Trophoblast cell (in vitro differentiated cells and primary cell): ENCODE measurements around the gene DCP1B.

Source experiments
- DNase-seq, 2 donors: peaks; one replicate each; pipeline ENCODE4 v3.0.0-alpha.2; 2016
- H2AFZ ChIP-seq: 2 replicates; pipeline ENCODE4 v1.6.1; 2013; ENCODE audit warnings: low read length, moderate library complexity, mild to moderate bottlenecking; ENCODE audit not compliant: insufficient read depth, poor library complexity
- H2AK5ac ChIP-seq: 2 replicates; pipeline ENCODE4 v1.6.1; 2013; ENCODE audit warnings: mild to moderate bottlenecking, low read length
- H2BK120ac ChIP-seq: 2 replicates; pipeline ENCODE4 v1.6.1; 2013; ENCODE audit warnings: low read length, mild to moderate bottlenecking, moderate library complexity; ENCODE audit not compliant: insufficient read depth, poor library complexity
- H2BK12ac ChIP-seq: 2 replicates; pipeline ENCODE4 v1.6.1; 2013; ENCODE audit warnings: mild to moderate bottlenecking, low read length, moderate library complexity
- H2BK5ac ChIP-seq: 2 replicates; pipeline ENCODE4 v1.6.1; 2013; ENCODE audit warnings: low read length, low read depth, moderate library complexity, mild to moderate bottlenecking; ENCODE audit not compliant: poor library complexity
- H3K14ac ChIP-seq: 2 replicates; pipeline ENCODE4 v1.6.1; 2013; ENCODE audit warnings: mild to moderate bottlenecking, low read length
- H3K18ac ChIP-seq: 2 replicates; pipeline ENCODE4 v1.6.1; 2013; ENCODE audit warnings: mild to moderate bottlenecking, low read length
- H3K23ac ChIP-seq: 2 replicates; pipeline ENCODE4 v1.6.1; 2013; ENCODE audit warnings: low read length
- H3K27ac ChIP-seq: 2 replicates; pipeline ENCODE4 v1.5.1; 2013; ENCODE audit warnings: low read depth, mild to moderate bottlenecking, inconsistent platforms, low read length, moderate library complexity
- H3K27me3 ChIP-seq: 2 replicates; pipeline ENCODE4 v1.6.1; 2013; ENCODE audit warnings: inconsistent platforms, mild to moderate bottlenecking, low read length, moderate library complexity; ENCODE audit not compliant: insufficient read depth
- H3K36me3 ChIP-seq, 2 experiments: 1 replicate in 1 of 2; 2 replicates in 1 of 2; pipeline ENCODE4 v1.6.1; 2013; ENCODE audit warnings: low read length in 2 of 2, mild to moderate bottlenecking in 2 of 2, moderate library complexity in 1 of 2; ENCODE audit not compliant: insufficient read depth in 2 of 2, control insufficient read depth in 1 of 2
- H3K4ac ChIP-seq: 2 replicates; pipeline ENCODE4 v1.6.1; 2013; ENCODE audit warnings: low read depth, mild to moderate bottlenecking, low read length, moderate library complexity
- H3K4me1 ChIP-seq, 2 experiments: 1 replicate in 1 of 2; 2 replicates in 1 of 2; pipeline ENCODE4 v1.6.1; 2013; ENCODE audit warnings: low read length in 2 of 2, mild to moderate bottlenecking in 2 of 2, moderate library complexity in 1 of 2; ENCODE audit not compliant: insufficient read depth in 2 of 2, control insufficient read depth in 1 of 2
- H3K4me2 ChIP-seq: 2 replicates; pipeline ENCODE4 v1.6.1; 2013; ENCODE audit warnings: inconsistent platforms, mild to moderate bottlenecking, low read length, moderate library complexity
- H3K4me3 ChIP-seq: 2 replicates; pipeline ENCODE4 v1.5.1; 2013; ENCODE audit warnings: mild to moderate bottlenecking, low read depth, low read length, inconsistent platforms
- H3K79me1 ChIP-seq: one replicate; pipeline ENCODE4 v1.6.1; 2013; ENCODE audit warnings: low read length
- H3K79me2 ChIP-seq: 2 replicates; pipeline ENCODE4 v1.6.1; 2013; ENCODE audit warnings: low read length, mild to moderate bottlenecking; ENCODE audit not compliant: control insufficient read depth, insufficient read depth, poor library complexity
- H3K9ac ChIP-seq: 2 replicates; pipeline ENCODE4 v1.6.1; 2013; ENCODE audit warnings: mild to moderate bottlenecking, low read length
- H3K9me3 ChIP-seq: 2 replicates; pipeline ENCODE4 v1.6.1; 2013; ENCODE audit warnings: low read depth, mild to moderate bottlenecking, control low read depth, inconsistent platforms, low read length; ENCODE audit not compliant: insufficient read depth
- H4K12ac ChIP-seq: 2 replicates; pipeline ENCODE4 v1.6.1; 2013; ENCODE audit warnings: low read depth, mild to moderate bottlenecking, low read length, moderate library complexity
- H4K8ac ChIP-seq: 2 replicates; pipeline ENCODE4 v1.6.1; 2013; ENCODE audit warnings: low read depth, mild to moderate bottlenecking, low read length, moderate library complexity
- H4K91ac ChIP-seq: one replicate; pipeline ENCODE4 v1.6.1; 2013; ENCODE audit warnings: low read depth, mild to moderate bottlenecking, low read length, moderate library complexity
- WGBS: extraction: QIAGEN DNeasy Blood & Tissue Kit; methylation state at CpG from one replicate; pipeline ENCODE4 v1.1.7; 2013; ENCODE audit warnings: missing lambda C conversion rate; ENCODE audit not compliant: insufficient read length, insufficient coverage; ENCODE audit errors: extremely low coverage; 5-methylcytosine and 5-hydroxymethylcytosine counted together

The DCP1B gene

DNA sequence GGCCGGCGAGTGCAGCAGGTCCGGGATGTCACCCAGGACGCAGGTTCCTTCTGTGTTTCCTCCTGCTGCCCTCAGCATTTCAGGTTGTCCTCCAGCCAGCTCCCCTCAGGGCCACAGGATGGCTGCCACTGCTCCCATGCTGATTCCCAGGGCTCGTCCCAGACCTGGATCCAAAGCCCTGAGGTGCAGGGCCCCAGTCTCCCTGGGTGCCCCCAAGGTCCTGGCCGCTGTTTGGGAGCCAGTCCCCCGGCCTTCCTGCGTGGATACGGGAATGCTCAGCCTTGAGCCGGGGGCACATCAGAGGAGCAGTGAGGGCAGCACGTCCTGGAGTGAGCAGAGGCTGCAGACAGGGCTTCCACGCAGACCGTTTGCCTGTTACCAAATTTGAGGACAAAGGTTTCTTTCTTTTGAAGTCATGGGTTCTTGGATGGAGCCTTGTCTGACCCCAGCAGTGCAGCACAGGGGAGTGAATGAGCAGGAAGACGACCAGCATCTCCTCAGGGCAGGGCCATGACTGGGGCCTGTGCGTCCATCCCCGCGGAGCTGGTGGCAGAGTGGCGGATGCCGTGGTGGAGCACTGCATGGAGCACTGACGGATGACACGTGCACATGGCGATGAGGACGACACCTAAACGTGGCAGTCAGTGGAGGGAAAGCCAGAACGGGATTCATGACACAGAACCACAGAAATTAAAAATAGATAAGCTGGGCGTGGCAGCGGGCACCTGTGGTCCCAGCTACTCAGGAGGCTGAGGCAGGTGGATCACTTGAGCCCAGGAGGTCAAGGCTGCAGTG is 73.3 kb downstream of the DCP1B start:
- H3K4me2 ChIP-seq: no peak overlapping the region
- H2BK12ac ChIP-seq: no peak overlapping the region
- H3K18ac ChIP-seq: no peak overlapping the region
- H3K79me1 ChIP-seq: no peaks in the 10 kb centered on the region
- no peak overlapping the region for H3K4ac ChIP-seq
- no peak overlapping the region for H4K91ac ChIP-seq
- H3K4me1 ChIP-seq: peaks cover 3 to 7% of the 10 kb centered on the region in 2 experiments
- no peak overlapping the region for H3K27ac ChIP-seq
- H3K9me3 ChIP-seq: peaks cover 2% of the 10 kb centered on the region
- no peak for DNase-seq
- no peak overlapping the region for H2AK5ac ChIP-seq
- WGBS: no CpG with 5 or more reads among the region's 27 CpGs
- no peak overlapping the region for H3K14ac ChIP-seq
- H3K36me3 ChIP-seq: no peaks in the 10 kb centered on the region
- no peaks in the 10 kb centered on the region for H3K79me2 ChIP-seq
- H4K8ac ChIP-seq: no peak overlapping the region
- no peak overlapping the region for H3K4me3 ChIP-seq
- H4K12ac ChIP-seq: no peak overlapping the region
- H2BK5ac ChIP-seq: no peak overlapping the region
- no peak overlapping the region for H2AFZ ChIP-seq
- H2BK120ac ChIP-seq: no peak overlapping the region
- no peak overlapping the region for H3K23ac ChIP-seq
- H3K27me3 ChIP-seq: no peaks in the 10 kb centered on the region
- H3K9ac ChIP-seq: no peak overlapping the region

GRCh38 chr12:1929985-1930802 is 74.1 kb downstream of the DCP1B start:
- H2AFZ ChIP-seq: no peak overlapping the region
- peaks cover 3 to 7% of the 10 kb centered on the region in 2 experiments for H3K4me1 ChIP-seq
- no peaks in the 10 kb centered on the region for H3K36me3 ChIP-seq
- no peak overlapping the region for H4K8ac ChIP-seq
- no peak overlapping the region for H3K23ac ChIP-seq
- H3K4ac ChIP-seq: no peak overlapping the region
- peaks cover 2% of the 10 kb centered on the region for H3K9me3 ChIP-seq
- H2AK5ac ChIP-seq: no peak overlapping the region
- no peak overlapping the region for H4K91ac ChIP-seq
- no peak overlapping the region for H2BK5ac ChIP-seq
- no peaks in the 10 kb centered on the region for H3K79me1 ChIP-seq
- no peak overlapping the region for H4K12ac ChIP-seq
- H3K4me3 ChIP-seq: no peak overlapping the region
- H3K79me2 ChIP-seq: no peaks in the 10 kb centered on the region
- WGBS: no CpG with 5 or more reads among the region's 11 CpGs
- H3K4me2 ChIP-seq: no peak overlapping the region
- H2BK120ac ChIP-seq: no peak overlapping the region
- no peak for DNase-seq
- H3K27me3 ChIP-seq: no peaks in the 10 kb centered on the region
- no peak overlapping the region for H3K14ac ChIP-seq
- H3K9ac ChIP-seq: no peak overlapping the region
- no peak overlapping the region for H2BK12ac ChIP-seq
- H3K18ac ChIP-seq: no peak overlapping the region
- no peak overlapping the region for H3K27ac ChIP-seq

DNA sequence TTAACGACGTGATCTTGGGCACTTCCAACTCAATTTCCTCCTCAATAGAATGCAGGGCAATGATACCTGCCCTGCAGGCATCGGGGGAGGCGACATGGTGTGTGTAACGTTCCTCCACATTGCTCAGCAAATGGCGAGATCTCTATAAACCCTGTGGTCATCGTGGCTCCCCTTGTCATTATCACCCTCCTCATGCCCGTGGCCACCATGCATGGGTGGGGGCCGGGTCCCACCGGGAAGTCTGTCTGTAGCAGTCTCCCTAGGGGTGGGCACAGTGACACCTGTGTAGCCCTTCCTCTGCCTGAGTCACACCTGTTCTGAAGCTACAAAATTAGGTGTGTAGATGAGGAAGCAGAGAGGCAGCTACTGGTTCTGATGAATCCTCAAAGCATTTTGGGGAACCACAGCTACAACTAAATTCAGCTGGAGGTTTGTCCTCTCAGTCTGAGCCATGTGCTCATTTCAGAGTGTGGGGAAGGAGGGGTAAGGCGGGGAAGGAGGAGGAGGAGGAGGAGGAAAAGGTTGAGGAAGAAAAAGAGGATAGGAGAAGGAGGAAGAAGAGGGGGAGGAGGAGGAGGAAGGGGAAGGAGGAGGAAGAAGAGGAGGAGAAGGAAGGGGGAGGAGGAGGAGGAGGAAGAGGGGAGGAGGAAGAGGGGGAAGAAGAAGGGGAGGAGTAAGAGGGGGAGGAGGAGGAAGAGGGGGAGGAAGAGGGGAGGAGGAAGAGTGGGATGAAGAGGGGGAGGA is 74.8 kb downstream of the DCP1B start:
- Histone ChIP-seq H3K23ac (no peak overlapping the region), H3K4me2 (no peak overlapping the region), H3K79me2 (no peaks in the 10 kb centered on the region), H2BK120ac (no peak overlapping the region), H3K79me1 (no peaks in the 10 kb centered on the region), H3K18ac (no peak overlapping the region), H3K14ac (no peak overlapping the region), H3K27ac (no peak overlapping the region), H4K8ac (no peak overlapping the region), H4K12ac (no peak overlapping the region), H3K4me1 (peaks cover 3 to 7% of the 10 kb centered on the region in 2 experiments), H3K4me3 (no peak overlapping the region), H4K91ac (no peak overlapping the region), H3K9me3 (peaks cover 2% of the 10 kb centered on the region), H3K4ac (no peak overlapping the region), H2BK12ac (no peak overlapping the region), H2AK5ac (no peak overlapping the region), H3K36me3 (no peaks in the 10 kb centered on the region), H2BK5ac (no peak overlapping the region), H3K9ac (no peak overlapping the region), H3K27me3 (no peaks in the 10 kb centered on the region), H2AFZ (no peak overlapping the region)
- WGBS: 100% methylated on average over 1 of the region's 11 CpGs
- no peak for DNase-seq

DNA sequence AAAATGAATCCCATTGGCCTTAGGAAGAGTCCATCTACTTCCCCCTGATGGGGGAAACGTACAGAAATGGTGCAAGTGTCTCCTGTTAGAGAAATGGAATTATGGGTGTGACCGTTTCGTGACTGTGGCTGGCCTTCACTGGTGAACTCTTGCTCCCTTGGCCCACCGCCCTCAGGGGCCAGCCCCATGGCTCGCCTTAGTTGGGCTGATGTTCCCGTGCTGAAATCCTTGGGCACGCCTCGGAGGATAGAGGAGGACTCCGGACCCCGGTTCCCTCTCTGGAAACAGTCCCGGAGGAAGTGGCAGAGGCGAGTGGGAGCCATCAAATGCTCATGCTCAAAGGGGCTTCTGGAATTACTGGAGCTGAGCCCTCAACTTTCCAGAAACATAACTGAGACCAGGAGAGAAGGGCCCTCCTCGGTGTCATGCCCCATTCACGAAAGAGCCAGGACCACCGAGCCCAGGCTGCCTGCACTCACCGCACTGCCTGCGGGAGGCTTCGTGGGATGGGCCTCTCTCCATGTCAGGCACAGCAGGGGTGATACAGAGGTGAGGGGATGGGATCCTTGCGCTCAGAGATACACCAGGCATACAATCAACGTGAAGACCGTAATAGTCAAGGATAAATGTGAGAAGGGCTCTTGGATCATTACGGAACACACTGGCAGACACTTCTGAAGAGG is 75.7 kb downstream of the DCP1B start:
- no peak overlapping the region for H2BK12ac ChIP-seq

More for the DNA sequence above, 75.7 kb downstream of the DCP1B start:
- DNase-seq: no peak
- H3K4ac ChIP-seq: no peak overlapping the region
- no peak overlapping the region for H3K23ac ChIP-seq
- H3K4me2 ChIP-seq: no peak overlapping the region
- H3K27ac ChIP-seq: no peak overlapping the region
- H4K8ac ChIP-seq: no peak overlapping the region
- no peak overlapping the region for H2AFZ ChIP-seq
- no peak overlapping the region for H2BK120ac ChIP-seq
- no peak overlapping the region for H4K91ac ChIP-seq
- H3K14ac ChIP-seq: no peak overlapping the region
- H4K12ac ChIP-seq: no peak overlapping the region
- H3K36me3 ChIP-seq: no peaks in the 10 kb centered on the region
- H2AK5ac ChIP-seq: no peak overlapping the region
- H3K79me1 ChIP-seq: no peaks in the 10 kb centered on the region
- H3K27me3 ChIP-seq: no peaks in the 10 kb centered on the region
- no CpG with 5 or more reads among the region's 22 CpGs for WGBS
- peaks cover 3 to 7% of the 10 kb centered on the region in 2 experiments for H3K4me1 ChIP-seq
- H3K9ac ChIP-seq: no peak overlapping the region
- H3K4me3 ChIP-seq: no peak overlapping the region
- H3K18ac ChIP-seq: no peak overlapping the region
- H3K9me3 ChIP-seq: peaks cover 2% of the 10 kb centered on the region
- H3K79me2 ChIP-seq: no peaks in the 10 kb centered on the region
- no peak overlapping the region for H2BK5ac ChIP-seq
